GM19193 (cell line): ENCODE measurements around the gene NAXE.

ENCODE experiments used
- POLR2A ChIP-seq: IDR thresholded peaks from 4 replicates; pipeline ENCODE4 v1.6.1; 2011; ENCODE audit not compliant: insufficient read depth, insufficient read length; ENCODE audit errors: extremely low read depth

NAXE gene

DNA sequence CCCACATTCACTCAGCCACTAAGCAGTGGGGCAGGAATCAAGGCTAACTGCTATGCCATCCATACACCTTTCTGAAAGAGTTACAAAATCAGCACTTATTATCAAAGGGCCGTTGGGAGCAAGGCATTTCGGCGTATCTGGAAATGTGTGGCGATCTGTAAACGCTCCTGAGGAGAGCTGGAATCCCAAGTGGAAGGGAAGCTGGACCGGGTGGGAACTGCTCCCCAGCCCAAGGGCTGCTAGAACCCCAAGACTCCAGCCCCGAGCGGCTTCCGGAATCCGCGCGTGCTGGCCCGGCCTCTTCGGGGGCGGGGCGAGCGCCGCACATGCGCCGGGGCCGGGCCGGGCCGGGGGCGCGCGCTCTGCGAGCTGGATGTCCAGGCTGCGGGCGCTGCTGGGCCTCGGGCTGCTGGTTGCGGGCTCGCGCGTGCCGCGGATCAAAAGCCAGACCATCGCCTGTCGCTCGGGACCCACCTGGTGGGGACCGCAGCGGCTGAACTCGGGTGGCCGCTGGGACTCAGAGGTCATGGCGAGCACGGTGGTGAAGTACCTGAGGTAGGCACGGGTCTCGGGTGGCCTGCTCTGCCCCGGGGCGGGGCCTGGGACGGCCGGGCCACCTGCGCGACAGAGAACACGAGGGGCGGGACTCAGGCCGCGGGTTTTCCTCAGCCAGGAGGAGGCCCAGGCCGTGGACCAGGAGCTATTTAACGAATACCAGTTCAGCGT, at the start of gene NAXE:
Gene NAXE (plus strand): TSS at position 345 of the 726 bp plus-strand sequence. CDS start 29 bp downstream, at position 374.
- peak; percentile 95 for TF ChIP-seq POLR2A

DNA sequence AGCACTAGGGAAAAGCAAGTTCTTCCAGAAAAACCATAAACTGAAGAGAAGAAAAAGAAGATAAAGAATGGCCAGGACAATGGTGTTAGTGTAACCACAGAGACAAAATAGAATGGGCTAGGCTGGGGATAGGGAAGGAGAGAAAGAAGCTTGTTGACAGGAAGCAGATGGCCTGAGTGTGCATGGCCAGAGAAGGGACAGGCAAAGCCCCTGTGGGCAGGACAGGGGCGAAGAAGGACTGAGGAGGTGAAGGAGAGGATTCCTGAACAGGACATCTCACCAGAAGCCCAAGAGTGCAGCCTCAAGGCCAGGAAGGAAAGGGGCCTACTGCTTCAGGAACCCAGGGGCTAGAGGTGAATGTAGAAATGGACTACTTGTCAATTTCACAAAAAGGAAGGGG, 48.5 kb upstream of the NAXE start:
- TF ChIP-seq POLR2A, result no peak

DNA sequence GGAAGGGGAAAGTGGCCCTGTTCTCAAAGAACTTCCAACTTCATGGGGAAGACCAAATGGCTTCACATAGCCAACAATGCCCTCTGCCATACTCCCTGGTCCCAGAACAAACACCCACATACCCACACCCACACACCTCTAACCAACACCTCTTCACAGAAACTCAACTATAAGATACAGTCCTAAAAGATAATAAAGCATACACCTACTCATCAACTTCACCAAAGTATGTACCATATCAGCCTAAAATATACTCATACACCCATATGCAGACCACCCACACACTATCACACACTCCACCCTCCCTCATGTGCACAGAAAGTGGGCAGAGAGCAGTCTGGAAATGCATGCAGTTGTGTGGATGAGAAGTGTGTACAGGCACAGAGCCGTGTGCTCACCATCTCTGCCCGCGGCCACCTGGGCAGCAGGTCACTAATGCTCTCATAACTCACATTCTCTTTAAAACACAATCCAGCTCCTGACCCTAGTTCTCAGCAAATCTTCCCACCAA, 46.9 kb upstream of the NAXE start:
- no peak for TF ChIP-seq POLR2A

DNA sequence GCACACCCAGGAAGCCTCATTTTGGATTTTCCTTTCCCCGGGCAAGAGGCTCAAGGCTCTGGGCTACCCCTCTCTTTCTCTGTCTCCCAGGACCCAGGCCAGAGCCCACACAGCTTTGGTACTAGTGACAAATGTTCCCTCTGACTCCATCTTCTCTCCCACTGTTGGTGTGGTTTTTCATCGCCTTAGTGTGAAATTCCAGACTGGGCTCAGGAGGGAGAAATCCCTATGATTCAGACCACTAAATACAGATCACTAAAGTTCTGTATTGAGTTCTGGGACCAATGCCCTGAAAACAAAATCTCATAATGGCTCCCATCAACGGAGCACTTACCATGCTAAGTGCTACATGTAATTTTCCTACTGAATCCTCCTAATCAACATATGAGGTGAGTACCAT, 45.3 kb upstream of the NAXE start:
- no peak for TF ChIP-seq POLR2A

DNA sequence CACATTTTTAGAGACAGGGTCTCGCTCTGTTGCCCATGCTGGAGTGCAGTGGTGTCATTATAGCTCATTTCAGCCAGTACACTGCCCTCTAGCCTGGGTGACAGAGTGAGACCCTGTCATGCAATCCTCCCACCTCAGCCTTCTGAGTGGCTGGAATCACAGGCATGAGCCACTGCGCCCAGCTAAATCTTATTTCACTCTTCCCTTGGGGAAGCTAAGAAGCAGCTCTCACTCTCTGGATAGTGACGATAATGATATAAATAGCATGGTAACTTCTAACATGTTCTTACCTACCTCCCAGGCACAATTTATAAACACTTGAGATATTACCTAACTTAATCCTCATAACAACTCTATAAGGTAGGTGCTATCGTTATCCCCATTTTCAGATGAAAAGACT, 44.1 kb upstream of the NAXE start:
- no peak for TF ChIP-seq POLR2A

DNA sequence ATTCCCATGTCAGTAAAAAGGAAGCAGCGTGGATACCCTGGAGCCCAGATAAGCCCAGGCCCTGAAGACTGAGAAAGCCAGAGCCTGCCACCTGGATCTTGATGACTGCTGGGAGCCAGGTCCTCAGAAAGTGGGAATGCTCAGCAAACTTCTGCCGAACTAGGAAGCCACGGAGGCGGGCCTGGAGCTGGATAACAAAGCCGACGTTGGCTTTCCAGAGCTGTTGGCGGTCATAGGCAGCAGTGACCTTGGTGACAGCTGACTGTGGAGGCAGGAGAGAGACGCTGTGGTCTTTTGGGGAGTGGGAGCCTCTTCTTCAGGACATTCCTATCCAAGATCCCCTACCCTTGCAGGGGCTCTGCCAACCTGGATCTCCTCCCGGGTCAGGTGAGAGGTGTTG, 43.6 kb upstream of the NAXE start:
- no peak for TF ChIP-seq POLR2A

DNA sequence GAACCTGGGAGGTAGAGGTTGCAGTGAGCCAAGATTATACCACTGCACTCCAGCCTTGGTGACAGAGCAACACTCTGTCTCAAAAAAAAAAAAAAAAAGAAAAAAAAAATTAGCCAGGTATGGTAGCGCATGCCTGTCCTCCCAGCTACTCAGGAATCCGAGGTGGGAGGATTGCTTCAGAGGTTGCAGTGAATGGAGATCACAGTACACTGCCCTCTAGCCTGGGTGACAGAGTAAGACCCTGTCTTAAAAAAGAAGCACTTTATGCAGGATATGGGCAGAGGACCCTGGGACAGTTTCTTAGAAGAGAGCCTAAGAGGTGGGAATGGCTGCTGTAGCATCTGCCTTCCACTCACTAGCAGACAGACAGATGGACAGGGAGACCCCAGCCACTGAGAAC, 42.2 kb upstream of the NAXE start:
- TF ChIP-seq POLR2A, result no peak

DNA sequence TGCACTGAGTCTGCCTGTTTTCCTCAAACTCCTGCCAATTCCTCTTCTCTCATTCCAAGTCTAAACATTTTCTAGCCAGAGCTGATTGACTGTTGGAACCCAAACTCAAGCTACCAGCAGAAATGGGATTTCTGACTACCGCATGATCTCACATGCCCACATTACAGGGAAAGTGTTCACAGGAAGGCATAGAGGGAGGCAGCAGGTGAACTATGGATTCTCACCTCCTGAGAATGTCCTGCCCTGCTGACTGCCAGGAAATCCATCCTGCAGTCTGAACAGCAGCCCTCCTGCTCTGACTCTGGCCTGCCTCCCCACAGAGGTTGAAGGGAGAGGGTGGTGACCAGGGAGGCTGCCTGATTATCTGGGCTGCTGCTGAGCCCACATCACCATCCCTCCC, 41.7 kb upstream of the NAXE start:
- TF ChIP-seq POLR2A, result no peak

DNA sequence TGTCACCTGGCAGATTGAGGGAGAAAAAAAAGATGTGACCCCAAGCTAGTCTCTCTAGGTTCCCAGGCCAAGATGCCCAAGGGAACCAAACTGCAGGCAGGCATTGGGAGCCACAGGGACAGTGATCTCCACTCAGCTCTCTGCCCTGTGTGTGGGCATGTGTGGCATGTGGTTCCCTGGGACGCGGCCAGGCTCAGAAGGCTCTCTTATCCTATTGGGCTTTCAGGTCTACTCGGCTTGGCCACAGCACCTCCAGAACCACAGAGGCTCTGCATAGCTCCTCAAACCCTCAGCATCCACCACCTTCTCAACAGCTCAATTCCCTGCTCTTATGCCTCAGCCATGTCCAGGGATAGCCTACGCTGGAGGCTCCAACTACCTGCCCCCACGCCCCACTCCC, 41.2 kb upstream of the NAXE start:
- no peak for TF ChIP-seq POLR2A

DNA sequence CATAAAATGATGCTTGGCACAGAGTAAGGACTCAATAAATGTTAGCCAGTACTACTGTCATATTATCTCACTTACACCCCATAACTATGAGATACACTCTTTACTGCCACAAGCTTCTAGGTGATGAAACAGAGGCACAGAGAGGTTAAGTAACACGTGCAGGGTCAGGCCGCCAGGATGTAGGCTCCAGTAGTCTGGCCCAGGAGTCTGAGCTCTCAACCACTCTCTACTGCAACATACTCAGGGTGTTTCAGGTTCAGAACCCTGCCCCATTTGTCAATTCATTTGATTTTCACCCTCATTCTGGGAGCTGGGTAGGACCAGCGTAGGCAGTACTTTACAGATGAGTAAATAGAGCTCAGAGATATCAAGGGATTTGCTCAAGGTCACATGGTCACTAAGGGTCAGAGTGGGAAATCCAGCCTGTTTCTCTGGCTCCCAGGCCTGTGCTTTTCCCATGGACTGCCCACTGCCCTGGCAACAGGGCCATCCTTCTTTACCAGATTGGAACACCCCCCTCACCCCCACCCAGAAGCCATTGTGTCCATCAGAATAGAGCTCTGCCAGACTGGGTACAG, 40.4 kb upstream of the NAXE start:
- no peak for TF ChIP-seq POLR2A

DNA sequence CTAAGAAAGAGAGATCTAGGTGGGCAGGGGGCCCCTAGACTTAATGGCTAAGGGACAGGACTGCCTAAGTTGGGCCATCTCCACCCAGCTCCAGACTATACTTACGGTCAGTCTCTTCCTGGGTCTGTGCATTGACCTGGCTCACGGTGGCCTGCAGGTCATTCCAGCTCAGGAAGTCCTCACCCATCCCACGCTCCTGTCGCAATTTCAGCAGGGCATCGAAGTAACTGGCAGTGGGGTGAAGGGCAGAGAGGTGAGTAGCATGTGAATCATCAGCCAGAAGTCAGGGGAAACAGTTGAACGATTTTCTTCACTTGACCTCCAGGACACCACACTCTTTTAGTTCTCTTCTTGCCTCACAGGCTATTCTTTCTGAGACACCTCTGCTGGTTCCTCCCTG, 39.7 kb upstream of the NAXE start:
- TF ChIP-seq POLR2A, result no peak

DNA sequence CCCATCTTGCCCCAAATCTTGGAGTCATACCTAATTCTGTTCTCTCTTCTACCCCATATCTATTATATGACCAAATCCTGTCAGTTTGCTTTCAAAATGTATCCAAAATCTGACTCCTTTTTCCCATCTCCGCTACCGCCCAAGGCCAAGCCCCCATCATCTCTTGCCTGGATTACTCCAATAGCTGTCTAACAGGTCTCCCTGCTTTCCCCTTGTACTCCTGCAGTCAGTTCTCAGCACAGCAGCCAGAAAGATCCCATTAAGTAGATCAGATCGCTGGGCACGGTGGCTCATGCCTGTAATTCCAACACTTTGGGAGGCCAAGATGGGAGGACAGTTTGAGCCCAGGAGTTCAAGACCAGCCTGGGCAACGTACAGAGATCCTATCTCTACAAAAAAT, 39.1 kb upstream of the NAXE start:
- TF ChIP-seq POLR2A, result no peak

DNA sequence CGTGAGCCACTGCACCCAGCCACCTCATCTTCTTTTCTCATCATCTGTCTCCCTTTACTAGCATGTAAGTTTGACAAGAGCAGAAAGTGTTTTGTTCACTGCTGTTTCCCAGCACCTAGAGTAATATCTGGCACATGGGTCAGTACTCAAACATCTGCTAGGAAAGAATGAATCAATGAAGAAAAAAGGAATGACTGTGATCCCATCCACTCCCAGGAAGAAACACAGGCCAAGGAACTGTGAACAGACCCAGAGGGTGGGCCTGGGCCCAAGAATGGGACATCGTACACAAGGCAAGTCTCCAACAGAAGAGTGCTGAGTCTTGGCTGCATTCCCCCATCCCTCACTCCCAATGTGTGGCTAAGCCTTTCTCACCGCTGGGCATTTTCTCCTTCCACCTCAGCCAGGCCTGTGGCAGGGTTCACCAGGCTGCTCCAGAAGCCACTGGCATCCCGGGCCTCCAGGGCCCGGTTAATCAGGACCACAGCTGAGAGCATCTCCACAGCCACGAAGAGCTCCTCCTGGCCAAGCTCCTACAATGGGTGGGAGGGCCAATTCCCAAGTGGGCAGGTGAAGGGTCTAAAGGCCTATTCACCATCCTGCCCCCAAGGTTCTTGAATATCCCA, 37.6 kb upstream of the NAXE start:
- TF ChIP-seq POLR2A, result no peak

DNA sequence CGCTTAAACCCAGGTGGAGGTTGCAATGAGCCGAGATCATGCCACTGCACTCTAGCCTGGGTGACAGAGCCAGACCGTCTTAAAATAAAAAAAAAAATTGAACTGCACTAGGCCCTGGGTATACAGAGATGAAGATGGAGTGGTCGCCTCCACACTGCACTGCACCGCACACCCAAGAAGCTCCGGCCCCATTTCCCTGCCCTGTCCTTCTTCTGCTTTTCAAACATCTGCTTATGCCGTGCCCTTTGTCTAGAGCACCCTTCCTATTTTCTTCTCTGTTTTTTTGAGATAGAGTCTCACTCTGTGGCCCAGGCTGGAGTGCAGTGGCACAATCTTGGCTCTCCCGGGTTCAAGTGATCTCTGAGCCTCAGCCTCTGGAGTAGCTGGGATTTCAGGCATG, 36.6 kb upstream of the NAXE start:
- TF ChIP-seq POLR2A, result no peak

DNA sequence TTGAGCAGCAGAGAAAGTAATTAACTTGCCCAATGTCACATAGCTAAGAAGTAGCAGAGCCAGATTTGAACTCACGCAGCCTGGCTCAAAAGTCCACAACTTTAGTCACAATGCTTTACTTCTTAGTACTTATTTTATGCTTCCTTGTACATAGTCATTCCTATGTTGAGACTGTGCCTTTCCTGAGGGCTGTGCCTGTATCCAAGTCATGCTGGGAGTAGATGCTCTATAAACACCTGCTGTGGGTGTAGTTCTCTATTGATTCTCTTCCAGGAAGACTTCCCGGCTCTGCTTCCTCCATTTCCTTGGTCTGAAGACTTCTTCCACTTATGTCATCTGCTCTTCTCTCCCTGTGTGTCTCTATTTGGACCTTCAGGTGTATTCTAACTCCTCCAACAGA, 35.9 kb upstream of the NAXE start:
- no peak for TF ChIP-seq POLR2A

DNA sequence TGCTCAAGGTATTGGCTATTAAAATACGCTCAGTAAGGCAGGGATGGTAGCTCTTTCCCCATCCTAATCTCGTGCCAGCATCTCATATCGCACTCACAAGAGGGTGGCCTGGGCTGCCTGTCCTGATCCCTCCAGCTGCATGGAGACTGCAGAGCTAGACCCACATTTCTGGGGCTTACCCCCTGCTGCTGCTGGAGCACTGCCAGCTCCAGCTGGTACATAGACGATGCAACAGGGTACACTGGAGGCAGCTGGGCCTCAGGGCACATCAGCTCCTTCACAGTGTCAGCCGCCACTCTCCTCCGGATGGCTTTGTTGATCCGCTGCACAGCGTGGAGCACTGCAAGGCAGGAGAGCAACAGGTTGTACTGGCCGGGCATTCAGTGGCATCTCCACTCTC, 35.2 kb upstream of the NAXE start:
- no peak for TF ChIP-seq POLR2A
